IMR-90 (cell line): ENCODE results near the gene MLH1. TPM values are rescaled to one million over a fixed set of nuclear protein-coding genes. Genes with fewer than 3 reads are reported as not detected.

ENCODE experiments used
- ATAC-seq: fragments of 200-7000 bp; cut with Tn5 transposase; 2 replicates; pipeline ENCODE4 v1.9.1; 2020; ENCODE audit warnings: low read depth, mild to moderate bottlenecking, moderate library complexity
- BruUV-seq: library from RNA; stranded (reverse); fragments of 400-500 nt; replicated peaks from 2 replicates; lab custom pipeline; 2021; lab: Mats Ljungman, UMichigan
- CTCF ChIA-PET: fragments of 300-600 bp; formaldehyde crosslinking; extraction: SDS; loops from one replicate; lab custom pipeline; 2021; ENCODE audit warnings: antibody characterized with exemption; lab: Yijun Ruan, JAX
- POLR2A ChIA-PET: fragments of 300-600 bp; sonication (Branson Sonifier 250); formaldehyde crosslinking; loops from one replicate; lab custom pipeline; 2022; ENCODE audit warnings: antibody characterized with exemption; ENCODE audit not compliant: unreplicated experiment; lab: Charles Lee
- DNase-seq: peaks from one replicate; pipeline ENCODE4 v3.0.0; 2013
- H2AFZ ChIP-seq: replicated peaks from 2 replicates; pipeline ENCODE3; 2013; ENCODE audit warnings: low read length, mild to moderate bottlenecking; ENCODE audit not compliant: poor library complexity
- H2AK5ac ChIP-seq: 2 replicates; pipeline ENCODE4 v1.6.1; 2013; ENCODE audit warnings: low read depth, low read length, inconsistent platforms
- H2AK9ac ChIP-seq: replicated peaks from 2 replicates; pipeline ENCODE3; 2013; ENCODE audit warnings: mild to moderate bottlenecking, low read depth, low read length, moderate library complexity; ENCODE audit not compliant: poor library complexity
- H2BK120ac ChIP-seq: 2 replicates; pipeline ENCODE4 v1.6.1; 2013; ENCODE audit warnings: low read depth, low read length, inconsistent platforms
- H2BK15ac ChIP-seq: 3 replicates; pipeline ENCODE4 v1.6.1; 2013; ENCODE audit warnings: low read depth, low read length, inconsistent platforms
- H2BK20ac ChIP-seq: 2 replicates; pipeline ENCODE4 v1.6.1; 2013; ENCODE audit warnings: low read depth, mild to moderate bottlenecking, inconsistent platforms, low read length, moderate library complexity
- H2BK5ac ChIP-seq: 2 replicates; pipeline ENCODE4 v1.6.1; 2013; ENCODE audit warnings: mild to moderate bottlenecking, low read depth, low read length, inconsistent platforms; ENCODE audit not compliant: poor library complexity, severe bottlenecking
- H3K14ac ChIP-seq: replicated peaks from 2 replicates; pipeline ENCODE4 v1.6.1; 2013; ENCODE audit warnings: low read depth, low read length, inconsistent platforms
- H3K18ac ChIP-seq: 2 replicates; pipeline ENCODE4 v1.6.1; 2013; ENCODE audit warnings: low read depth, low read length, control low read depth
- H3K23ac ChIP-seq: 2 replicates; pipeline ENCODE4 v1.6.1; 2013; ENCODE audit warnings: low read depth, low read length, inconsistent platforms
- H3K27ac ChIP-seq: 2 replicates; pipeline ENCODE4 v1.5.1; 2013; ENCODE audit warnings: mild to moderate bottlenecking, control low read depth, low read length; ENCODE audit not compliant: insufficient read depth
- H3K27me3 ChIP-seq: 2 replicates; pipeline ENCODE4 v1.6.1; 2013; ENCODE audit warnings: low read length; ENCODE audit not compliant: control insufficient read depth, insufficient read depth
- H3K36me3 ChIP-seq: 2 replicates; pipeline ENCODE4 v1.6.1; 2013; ENCODE audit warnings: low read length, mixed read lengths; ENCODE audit not compliant: control insufficient read depth, insufficient read depth
- H3K4ac ChIP-seq: 2 replicates; pipeline ENCODE4 v1.6.1; 2013; ENCODE audit warnings: low read depth, low read length, inconsistent platforms
- H3K4me1 ChIP-seq: 2 replicates; pipeline ENCODE4 v1.6.1; 2013; ENCODE audit warnings: low read length, mixed read lengths; ENCODE audit not compliant: control insufficient read depth, insufficient read depth
- H3K4me2 ChIP-seq: 2 replicates; pipeline ENCODE4 v1.6.1; 2013; ENCODE audit warnings: low read depth, mild to moderate bottlenecking, control low read depth, low read length, moderate library complexity
- H3K4me3 ChIP-seq: 2 replicates; pipeline ENCODE4 v1.5.1; 2013; ENCODE audit warnings: low read depth, mild to moderate bottlenecking, control low read depth, low read length, moderate library complexity; ENCODE audit not compliant: insufficient read depth
- H3K56ac ChIP-seq: 2 replicates; pipeline ENCODE4 v1.6.1; 2013; ENCODE audit warnings: low read length, inconsistent platforms; ENCODE audit not compliant: insufficient read depth; ENCODE audit errors: extremely low read depth
- H3K79me1 ChIP-seq, 2 experiments: 2 replicates each; pipeline ENCODE4 v1.6.1; 2013; ENCODE audit warnings: low read length in 2 of 2, inconsistent platforms in 1 of 2, low read depth in 1 of 2
- H3K9ac ChIP-seq: 2 replicates; pipeline ENCODE4 v1.6.1; 2013; ENCODE audit warnings: low read depth, low read length, control low read depth
- H3K9me1 ChIP-seq: 2 replicates; pipeline ENCODE4 v1.6.1; 2013; ENCODE audit warnings: low read length, inconsistent platforms; ENCODE audit not compliant: insufficient read depth
- H3K9me3 ChIP-seq: 2 replicates; pipeline ENCODE4 v1.6.1; 2013; ENCODE audit warnings: low read length; ENCODE audit not compliant: control insufficient read depth, insufficient read depth
- H4K20me1 ChIP-seq: 2 replicates; pipeline ENCODE4 v1.6.1; 2013; ENCODE audit warnings: low read length, inconsistent platforms; ENCODE audit not compliant: insufficient read depth
- H4K5ac ChIP-seq: 2 replicates; pipeline ENCODE4 v1.6.1; 2013; ENCODE audit warnings: mild to moderate bottlenecking, low read depth, low read length, control low read depth
- H4K8ac ChIP-seq, 2 experiments: 2 replicates each; pipeline ENCODE4 v1.6.1; 2013; ENCODE audit warnings: low read depth in 2 of 2, low read length in 2 of 2, control low read depth in 1 of 2, inconsistent platforms in 1 of 2
- H4K91ac ChIP-seq: 2 replicates; pipeline ENCODE4 v1.6.1; 2013; ENCODE audit warnings: low read depth, low read length, inconsistent platforms; ENCODE audit not compliant: insufficient read depth
- MAFK ChIP-seq: IDR thresholded peaks from 2 replicates; pipeline ENCODE4 v1.6.1; 2012; ENCODE audit warnings: low read depth, low read length, improper control_type of control experiment
- RFX5 ChIP-seq: IDR thresholded peaks from 2 replicates; pipeline ENCODE4 v1.8.0; 2012; ENCODE audit warnings: low read depth, mild to moderate bottlenecking, low read length, moderate library complexity
- SMC3 ChIP-seq: fragments of 150-350 bp; IDR thresholded peaks from 2 replicates; pipeline ENCODE4 v1.6.1; 2016; ENCODE audit warnings: low read depth, mild to moderate bottlenecking, antibody characterized with exemption, low read length, moderate library complexity
- WGBS, 2 experiments: methylation state at CpG; one replicate each; pipeline versions ENCODE4 v1.1.5 to v1.1.7; 2013; ENCODE audit warnings: missing lambda C conversion rate in 2 of 2; ENCODE audit not compliant: insufficient read length in 1 of 2; ENCODE audit errors: extremely low coverage in 2 of 2; 5-methylcytosine and 5-hydroxymethylcytosine counted together
- dilution Hi-C: fragments of 300-500 bp; cut with HindIII; formaldehyde crosslinking; loops from one replicate; pipeline ENCODE4 v1.14.3; 2018; ENCODE audit warnings: low sequenced_read_pairs; ENCODE audit not compliant: unreplicated experiment
- in situ Hi-C: fragments of 300-500 bp; cut with MboI; formaldehyde crosslinking; loops from 3 replicates; pipeline ENCODE4 v1.14.3; 2019; ENCODE audit warnings: low sequenced_read_pairs, inconsistent platforms, mixed read lengths
- intact Hi-C: fragments of 100-400 bp; cut with micrococcal nuclease; formaldehyde crosslinking; loops from 2 replicates; pipeline ENCODE4 v1.10.0; 2022
- polyA plus RNA-seq, 3 experiments: library from polyadenylated mRNA; depleted of rRNA; stranded (reverse); fragments of >200 nt; gene quantifications; 2 replicates each; pipeline ENCODE4 v1.2.3, GENCODE V29; 2012; ENCODE audit warnings: low replicate concordance in 1 of 3
- total RNA-seq: library from RNA; depleted of rRNA; stranded (reverse); fragments of >200 nt; gene quantifications from 2 replicates; pipeline ENCODE4 v1.2.3, GENCODE V29; 2012
- TF ChIP-seq, protein P1 (sequence below): fragments of 150-350 bp; IDR thresholded peaks from 2 replicates; pipeline ENCODE4 v1.6.1; 2017; ENCODE audit warnings: mild to moderate bottlenecking, antibody characterized with exemption, low read length, low read depth

Gene MLH1
- total and polyA plus RNA-seq, 2 of the 4 experiments (the other 2 are of a cell fraction), result 30.2 to 54.1 TPM

DNA sequence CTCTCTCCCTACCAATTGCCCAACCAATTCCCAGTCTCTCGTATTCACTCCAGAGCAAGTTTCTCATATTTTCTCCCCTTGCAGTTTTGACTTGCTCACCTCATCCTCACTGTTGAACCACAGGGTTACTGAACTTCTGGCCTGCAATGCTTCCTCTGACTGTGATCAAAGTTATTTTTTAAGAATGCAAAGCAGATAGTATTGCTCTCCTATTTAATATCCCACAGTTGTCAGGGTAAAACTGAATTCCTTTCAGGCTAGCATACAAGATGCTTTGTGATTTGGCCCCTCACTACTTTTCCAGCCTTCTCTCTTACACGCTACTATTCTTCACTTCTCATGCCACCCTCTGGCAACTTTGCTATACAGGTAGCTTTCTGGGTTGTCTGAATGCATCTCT is 100.2 kb downstream of the MLH1 start:
- POLR2A ChIA-PET, result no interaction called here
- Histone ChIP-seq H3K27ac (no peak overlapping the region), H2BK120ac (no peak overlapping the region), H2AK9ac (no peak overlapping the region), H3K14ac (peak overlapping the region; percentile 53), H3K18ac (no peak overlapping the region), H3K9ac (no peak overlapping the region), H4K91ac (no peak overlapping the region), H4K20me1 (no peaks in the 10 kb centered on the region; the same call in 1 of the 2 replicates), H2AK5ac (no peak overlapping the region), H3K9me1 (peaks cover 2% of the 10 kb centered on the region; the same call in 1 of the 2 replicates), H3K27me3 (no peaks in the 10 kb centered on the region), H2BK5ac (no peak overlapping the region), H3K4ac (no peak overlapping the region; the same call in 1 of the 2 replicates), H4K8ac (no peak overlapping the region), H4K5ac (no peak overlapping the region), H2AFZ (no peak overlapping the region), H3K36me3 (peaks cover 7% of the 10 kb centered on the region), H3K79me1 (peaks cover 24 to 32% of the 10 kb centered on the region in 2 experiments), H3K4me2 (no peak overlapping the region), H2BK15ac (no peak overlapping the region; the same call in 2 of the 3 replicates), H2BK20ac (no peak overlapping the region), H3K9me3 (no peaks in the 10 kb centered on the region), H3K23ac (no peak overlapping the region), H3K4me3 (no peak overlapping the region), H3K56ac (no peak overlapping the region), H3K4me1 (peaks cover 3% of the 10 kb centered on the region; the same call in 1 of the 2 replicates)
- ATAC-seq (peak; percentile 28), DNase-seq (peak; percentile 29)
- intact Hi-C loops, result no loop called here
- TF ChIP-seq MAFK (no peak), SMC3 (no peak), RFX5 (no peak)
- TF ChIP-seq, protein P1, sequence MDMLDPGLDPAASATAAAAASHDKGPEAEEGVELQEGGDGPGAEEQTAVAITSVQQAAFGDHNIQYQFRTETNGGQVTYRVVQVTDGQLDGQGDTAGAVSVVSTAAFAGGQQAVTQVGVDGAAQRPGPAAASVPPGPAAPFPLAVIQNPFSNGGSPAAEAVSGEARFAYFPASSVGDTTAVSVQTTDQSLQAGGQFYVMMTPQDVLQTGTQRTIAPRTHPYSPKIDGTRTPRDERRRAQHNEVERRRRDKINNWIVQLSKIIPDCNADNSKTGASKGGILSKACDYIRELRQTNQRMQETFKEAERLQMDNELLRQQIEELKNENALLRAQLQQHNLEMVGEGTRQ, result no peak
- dilution Hi-C loops, result no loop called here
- CTCF ChIA-PET, result interaction anchor here (0.6 kb wide), 1 partner anchor 31 kb away, joined by 3 read pairs; no protein-coding TSS in a partner anchor
- BruUV-seq, result no TSS peak
- in situ Hi-C loops, result no loop called here
- 100% methylated on average over 1 of the region's 2 CpGs; no CpG with 5 or more reads in 1 of the 2 experiments for WGBS, 2 experiments
